ENCODE data around the gene CHAT. TPM values are rescaled to one million over a fixed set of nuclear protein-coding genes. Genes with fewer than 3 reads are reported as not detected.

The CHAT gene
- total RNA-seq, 1 donor from 2014 or later = not detected

DNA sequence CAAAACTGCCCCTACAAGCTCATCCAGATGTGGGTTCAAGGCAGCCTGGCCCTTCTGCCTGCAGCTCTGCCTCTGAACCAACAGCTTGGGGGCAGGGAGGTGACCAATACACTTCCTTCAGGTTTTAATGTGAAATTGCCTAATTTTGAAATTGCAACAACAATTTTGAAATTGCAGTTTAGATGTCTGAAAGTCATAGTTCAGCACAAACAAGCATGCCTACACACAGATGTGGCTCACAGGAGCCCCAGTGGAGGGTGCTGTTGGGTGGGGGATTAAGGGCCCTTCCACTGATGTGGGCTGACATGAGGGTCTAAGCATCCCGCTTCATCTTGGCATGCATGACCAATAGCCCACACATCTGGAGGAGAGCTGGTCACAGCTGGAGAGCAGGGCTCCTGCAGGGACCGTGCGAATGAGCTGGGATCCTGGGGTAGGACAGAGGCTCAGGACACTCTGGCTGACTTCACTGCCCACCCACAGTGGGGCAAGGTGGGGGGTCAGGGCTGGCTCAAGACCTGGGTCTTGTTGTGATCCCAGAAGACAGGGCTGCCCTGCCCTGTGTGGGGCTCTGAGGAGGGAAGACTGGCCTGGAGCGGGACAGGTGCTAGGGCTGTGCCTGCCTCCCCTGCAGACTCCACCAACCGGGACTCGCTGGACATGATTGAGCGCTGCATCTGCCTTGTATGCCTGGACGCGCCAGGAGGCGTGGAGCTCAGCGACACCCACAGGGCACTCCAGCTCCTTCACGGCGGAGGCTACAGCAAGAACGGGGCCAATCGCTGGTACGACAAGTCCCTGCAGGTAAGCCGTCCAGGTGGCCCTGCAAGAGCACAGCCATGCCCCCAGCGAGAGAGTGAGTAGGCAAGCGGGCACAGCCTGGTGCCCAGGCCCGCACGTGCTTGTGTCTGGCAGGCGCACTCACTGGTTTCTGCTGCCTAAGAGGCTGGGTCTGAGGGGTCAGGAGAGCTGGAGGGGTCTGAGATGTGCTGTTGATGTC, 32.3 kb downstream of the CHAT start:
- TF ChIP-seq, protein P1, sequence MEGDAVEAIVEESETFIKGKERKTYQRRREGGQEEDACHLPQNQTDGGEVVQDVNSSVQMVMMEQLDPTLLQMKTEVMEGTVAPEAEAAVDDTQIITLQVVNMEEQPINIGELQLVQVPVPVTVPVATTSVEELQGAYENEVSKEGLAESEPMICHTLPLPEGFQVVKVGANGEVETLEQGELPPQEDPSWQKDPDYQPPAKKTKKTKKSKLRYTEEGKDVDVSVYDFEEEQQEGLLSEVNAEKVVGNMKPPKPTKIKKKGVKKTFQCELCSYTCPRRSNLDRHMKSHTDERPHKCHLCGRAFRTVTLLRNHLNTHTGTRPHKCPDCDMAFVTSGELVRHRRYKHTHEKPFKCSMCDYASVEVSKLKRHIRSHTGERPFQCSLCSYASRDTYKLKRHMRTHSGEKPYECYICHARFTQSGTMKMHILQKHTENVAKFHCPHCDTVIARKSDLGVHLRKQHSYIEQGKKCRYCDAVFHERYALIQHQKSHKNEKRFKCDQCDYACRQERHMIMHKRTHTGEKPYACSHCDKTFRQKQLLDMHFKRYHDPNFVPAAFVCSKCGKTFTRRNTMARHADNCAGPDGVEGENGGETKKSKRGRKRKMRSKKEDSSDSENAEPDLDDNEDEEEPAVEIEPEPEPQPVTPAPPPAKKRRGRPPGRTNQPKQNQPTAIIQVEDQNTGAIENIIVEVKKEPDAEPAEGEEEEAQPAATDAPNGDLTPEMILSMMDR (IDR thresholded peaks at IDR 0.05) = no peak
- TF ChIP-seq EZH2 (IDR thresholded peaks at IDR 0.05) = no peak
- TF ChIP-seq EZH2phosphoT487 (IDR thresholded peaks at IDR 0.05) = no peak
- no peak overlapping the region for H3K4me3 Mint-ChIP-seq
- Histone ChIP-seq H3K4me3 (no peak overlapping the region), H3K27me3 (peaks cover 7% of the 10 kb centered on the region), H3F3A (ENCODE audit: low read depth) (no peaks in the 10 kb centered on the region), H3K9ac (no peak overlapping the region), H4K20me1 (ENCODE audit: low read depth) (no peaks in the 10 kb centered on the region), H3K79me2 (ENCODE audit: low read depth) (no peaks in the 10 kb centered on the region), H3K9me3 (ENCODE audit: low read depth) (no peaks in the 10 kb centered on the region), H3K4me2 (no peak overlapping the region), H2AFZ (replicated peaks) (no peak overlapping the region), H3K27ac (no peak overlapping the region), H3K4me1 (peaks cover 8% of the 10 kb centered on the region), H3K36me3 (no peaks in the 10 kb centered on the region)
- no peaks in the 10 kb centered on the region for H3K9me3 Mint-ChIP-seq
- peak; percentile 7 for DNase-seq (ENCODE audit: low spot score)
- peaks cover 19% of the 10 kb centered on the region for H3K27me3 Mint-ChIP-seq (ENCODE audit: insufficient read depth, low read depth)
- peaks cover 4% of the 10 kb centered on the region for H3K4me1 Mint-ChIP-seq
- no peaks in the 10 kb centered on the region for H3K36me3 Mint-ChIP-seq
- no peak overlapping the region for H3K27ac Mint-ChIP-seq

DNA sequence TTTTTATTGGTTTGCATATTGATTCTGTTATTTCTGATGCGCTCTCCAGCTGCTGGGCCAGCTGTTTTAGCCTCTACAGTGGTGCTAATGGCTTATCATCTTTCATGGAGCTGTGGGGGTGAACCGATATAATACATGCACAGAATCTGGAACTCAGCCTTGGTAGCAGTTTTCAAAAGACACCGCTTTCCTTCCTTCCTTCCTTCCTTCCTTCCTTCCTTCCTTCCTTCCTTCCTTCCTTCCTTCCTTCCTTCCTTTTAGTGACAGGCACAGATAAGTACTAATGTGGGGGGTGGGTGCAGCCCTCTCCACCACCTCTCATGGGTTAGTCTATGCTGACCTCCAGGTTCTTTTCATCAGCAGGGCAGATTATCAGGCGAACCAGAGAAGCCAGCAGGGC, 33.7 kb downstream of the CHAT start:
- no peak overlapping the region for H3K4me2 ChIP-seq
- no peak overlapping the region for H2AFZ ChIP-seq (replicated peaks)
- Mint-ChIP-seq H3K36me3 (no peaks in the 10 kb centered on the region), H3K4me1 (peaks cover 6% of the 10 kb centered on the region), H3K27ac (peak overlapping the region; percentile 44), H3K9me3 (no peaks in the 10 kb centered on the region), H3K4me3 (no peak overlapping the region), H3K27me3 (ENCODE audit: insufficient read depth, low read depth) (peaks cover 24% of the 10 kb centered on the region)
- H3K79me2 ChIP-seq (ENCODE audit: low read depth) = no peaks in the 10 kb centered on the region
- H3K36me3 ChIP-seq = no peaks in the 10 kb centered on the region
- TF ChIP-seq, protein P1 (IDR thresholded peaks at IDR 0.05) = no peak
- TF ChIP-seq EZH2 (IDR thresholded peaks at IDR 0.05) (no peak), EZH2phosphoT487 (IDR thresholded peaks at IDR 0.05) (no peak)
- H3K9ac ChIP-seq = no peak overlapping the region
- H3K4me3 ChIP-seq = no peak overlapping the region
- no peak overlapping the region for H3K27ac ChIP-seq
- H3K27me3 ChIP-seq = peaks cover 7% of the 10 kb centered on the region
- H3K9me3 ChIP-seq (ENCODE audit: low read depth) = no peaks in the 10 kb centered on the region
- peaks cover 8% of the 10 kb centered on the region for H3K4me1 ChIP-seq
- H3F3A ChIP-seq (ENCODE audit: low read depth) = no peaks in the 10 kb centered on the region
- DNase-seq (ENCODE audit: low spot score) = no peak
- no peaks in the 10 kb centered on the region for H4K20me1 ChIP-seq (ENCODE audit: low read depth)

DNA sequence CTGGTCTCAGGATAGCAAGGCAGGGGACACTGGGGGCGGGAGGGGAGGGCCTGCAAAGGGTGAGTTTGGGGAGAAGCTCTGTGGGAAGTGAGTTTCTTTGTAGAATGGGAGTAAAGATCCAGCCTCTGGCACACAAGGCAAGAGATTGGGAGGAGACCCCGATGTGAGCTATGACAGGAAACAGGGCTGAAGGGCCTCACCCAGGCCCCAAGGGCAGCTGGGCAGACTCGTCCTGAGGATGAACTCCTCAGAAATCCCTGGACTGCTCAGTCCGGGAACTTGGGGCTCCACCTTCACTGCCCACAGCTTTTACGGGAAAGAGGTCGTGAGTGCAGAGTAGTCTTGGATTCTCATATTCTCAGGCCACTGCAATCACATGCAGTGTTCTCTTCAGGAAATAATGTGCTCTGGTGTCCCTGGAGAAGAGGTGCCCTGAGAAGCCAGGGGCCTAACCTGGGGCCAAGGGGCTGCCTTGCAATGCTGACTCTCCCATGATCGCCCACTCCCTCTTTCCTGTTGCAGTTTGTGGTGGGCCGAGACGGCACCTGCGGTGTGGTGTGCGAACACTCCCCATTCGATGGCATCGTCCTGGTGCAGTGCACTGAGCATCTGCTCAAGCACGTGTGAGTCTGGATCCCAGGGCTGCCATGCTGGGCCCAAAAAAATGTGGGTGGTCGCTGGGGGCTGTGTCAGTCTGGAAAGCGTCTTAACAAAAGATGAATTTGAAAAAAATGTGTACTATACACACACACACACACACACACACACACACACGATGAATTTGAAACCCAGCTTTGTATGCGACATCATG, 34.4 kb downstream of the CHAT start:
- Mint-ChIP-seq H3K4me1 (peaks cover 12% of the 10 kb centered on the region), H3K36me3 (no peaks in the 10 kb centered on the region), H3K9me3 (no peaks in the 10 kb centered on the region), H3K27ac (peak overlapping the region; percentile 60), H3K4me3 (no peak overlapping the region), H3K27me3 (ENCODE audit: insufficient read depth, low read depth) (peaks cover 25% of the 10 kb centered on the region)
- Histone ChIP-seq H3K9me3 (ENCODE audit: low read depth) (no peaks in the 10 kb centered on the region), H3K36me3 (no peaks in the 10 kb centered on the region), H2AFZ (replicated peaks) (no peak overlapping the region), H3K27ac (no peak overlapping the region), H3K4me2 (no peak overlapping the region), H3K9ac (no peak overlapping the region), H3K27me3 (peaks cover 7% of the 10 kb centered on the region), H3K4me3 (no peak overlapping the region), H4K20me1 (ENCODE audit: low read depth) (no peaks in the 10 kb centered on the region), H3F3A (ENCODE audit: low read depth) (no peaks in the 10 kb centered on the region), H3K79me2 (ENCODE audit: low read depth) (no peaks in the 10 kb centered on the region), H3K4me1 (peaks cover 8% of the 10 kb centered on the region)
- DNase-seq (ENCODE audit: low spot score) = no peak
- TF ChIP-seq, protein P1 (IDR thresholded peaks at IDR 0.05) = no peak
- TF ChIP-seq EZH2 (IDR thresholded peaks at IDR 0.05) (no peak), EZH2phosphoT487 (IDR thresholded peaks at IDR 0.05) (no peak)
